Measurements from ENCODE around the gene RAB1A.

DNA sequence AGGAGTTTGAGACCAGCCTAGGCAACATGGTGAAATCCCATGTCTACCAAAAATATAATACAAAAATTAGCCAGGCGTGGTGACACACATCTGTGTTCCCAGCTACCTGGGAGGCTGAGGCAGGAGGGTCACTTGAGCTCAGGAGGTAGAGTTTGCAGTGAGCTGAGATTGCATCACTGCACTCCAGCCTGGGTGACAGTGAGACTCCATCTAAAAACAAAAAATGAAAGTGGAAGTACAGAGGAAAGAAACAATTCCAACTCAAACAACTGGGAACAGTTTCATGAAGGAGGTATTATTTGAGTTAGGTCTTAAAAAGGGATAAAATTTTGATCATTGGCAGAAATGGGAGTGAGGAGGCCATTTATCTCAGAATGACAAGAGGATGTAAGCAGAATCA is 6.3 kb upstream of the RAB1A start:
- TF ChIP-seq, protein P1, sequence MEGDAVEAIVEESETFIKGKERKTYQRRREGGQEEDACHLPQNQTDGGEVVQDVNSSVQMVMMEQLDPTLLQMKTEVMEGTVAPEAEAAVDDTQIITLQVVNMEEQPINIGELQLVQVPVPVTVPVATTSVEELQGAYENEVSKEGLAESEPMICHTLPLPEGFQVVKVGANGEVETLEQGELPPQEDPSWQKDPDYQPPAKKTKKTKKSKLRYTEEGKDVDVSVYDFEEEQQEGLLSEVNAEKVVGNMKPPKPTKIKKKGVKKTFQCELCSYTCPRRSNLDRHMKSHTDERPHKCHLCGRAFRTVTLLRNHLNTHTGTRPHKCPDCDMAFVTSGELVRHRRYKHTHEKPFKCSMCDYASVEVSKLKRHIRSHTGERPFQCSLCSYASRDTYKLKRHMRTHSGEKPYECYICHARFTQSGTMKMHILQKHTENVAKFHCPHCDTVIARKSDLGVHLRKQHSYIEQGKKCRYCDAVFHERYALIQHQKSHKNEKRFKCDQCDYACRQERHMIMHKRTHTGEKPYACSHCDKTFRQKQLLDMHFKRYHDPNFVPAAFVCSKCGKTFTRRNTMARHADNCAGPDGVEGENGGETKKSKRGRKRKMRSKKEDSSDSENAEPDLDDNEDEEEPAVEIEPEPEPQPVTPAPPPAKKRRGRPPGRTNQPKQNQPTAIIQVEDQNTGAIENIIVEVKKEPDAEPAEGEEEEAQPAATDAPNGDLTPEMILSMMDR (IDR thresholded peaks at IDR 0.05) = no peak
- TF ChIP-seq POLR2A (IDR thresholded peaks at IDR 0.05) = no peak
